ENCODE results near the gene RBM20.
"Not testable (repeated sequence)": the region's sequence is repeated elsewhere in the genome, so short reads cannot be mapped to it uniquely, and the experiment has no call there.

Gene RBM20

GRCh38 chr10:110648692-110649346, 4.7 kb downstream of the RBM20 start:
- DNase-seq (ENCODE audit: low read depth): peak; percentile 57

- DNase-seq (ENCODE audit: low read depth): no peak
These were observed 5.5 kb downstream of the RBM20 start for GRCh38 chr10:110649347-110650264.

- no peak for DNase-seq (ENCODE audit: low read depth)
These were observed 6.1 kb downstream of the RBM20 start for GRCh38 chr10:110650265-110650668.

GRCh38 chr10:110651044-110651958, 7.2 kb downstream of the RBM20 start:
- peak; percentile 96 for DNase-seq (ENCODE audit: low read depth)

- DNase-seq (ENCODE audit: low read depth): no peak
These were observed 8.5 kb downstream of the RBM20 start for GRCh38 chr10:110652475-110653118.

- DNase-seq (ENCODE audit: low read depth): no peak
These were observed 11.2 kb downstream of the RBM20 start for GRCh38 chr10:110655320-110655719.

DNA sequence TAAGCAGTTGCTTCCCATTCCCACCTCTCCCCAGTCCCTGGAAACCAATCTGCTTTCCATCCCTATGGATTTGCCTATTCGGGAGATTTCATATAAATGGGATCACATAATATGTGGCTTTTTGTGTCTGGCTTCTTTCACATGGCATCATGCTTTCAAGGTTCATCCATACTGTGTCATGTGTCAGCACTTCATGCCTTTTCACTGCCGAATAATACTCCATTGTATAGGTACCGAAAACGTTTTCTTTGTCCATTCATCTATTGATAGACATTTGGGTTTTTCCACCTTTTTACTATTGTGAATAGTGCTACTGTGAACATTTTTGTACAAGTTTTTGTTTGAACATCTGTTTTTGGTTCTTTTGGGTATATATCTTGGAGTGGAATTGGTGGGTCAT, 12.5 kb downstream of the RBM20 start:
- no peak for DNase-seq (ENCODE audit: low read depth)

DNA sequence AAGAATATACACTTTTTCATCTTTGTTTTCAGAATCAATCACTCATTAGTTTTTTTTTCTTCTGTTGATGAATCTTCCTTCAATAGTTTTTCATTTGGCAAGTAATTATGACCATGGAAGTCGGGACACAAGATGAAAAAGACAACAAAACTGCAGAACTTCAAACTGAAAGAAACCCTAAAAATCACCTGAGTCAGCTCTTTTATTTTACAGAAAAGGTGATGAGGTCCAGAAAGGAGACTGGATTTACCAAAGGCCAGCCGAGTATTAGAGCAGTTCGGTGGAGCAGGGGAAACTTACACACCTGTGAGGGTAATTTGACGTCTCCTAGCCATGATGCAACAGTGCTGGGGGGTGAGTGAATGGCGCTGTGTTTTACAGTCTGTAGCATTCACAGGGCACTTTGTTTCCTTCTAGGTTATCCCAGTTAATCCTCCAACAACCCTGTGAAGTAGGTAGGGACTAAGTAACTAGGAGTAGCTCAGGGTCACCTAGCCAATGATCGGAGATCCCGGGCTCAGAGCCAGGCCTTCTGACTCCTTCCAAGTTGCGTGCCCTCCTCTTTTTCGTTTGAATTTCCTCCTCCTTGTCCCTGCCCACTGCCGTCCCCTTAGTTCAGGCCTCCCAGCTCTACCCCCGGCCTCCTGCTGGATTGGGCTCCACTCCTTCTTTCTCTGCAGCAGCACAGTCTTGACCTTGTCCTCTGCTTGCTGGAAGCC, 14.0 kb downstream of the RBM20 start:
- no peak for DNase-seq (ENCODE audit: low read depth)

DNA sequence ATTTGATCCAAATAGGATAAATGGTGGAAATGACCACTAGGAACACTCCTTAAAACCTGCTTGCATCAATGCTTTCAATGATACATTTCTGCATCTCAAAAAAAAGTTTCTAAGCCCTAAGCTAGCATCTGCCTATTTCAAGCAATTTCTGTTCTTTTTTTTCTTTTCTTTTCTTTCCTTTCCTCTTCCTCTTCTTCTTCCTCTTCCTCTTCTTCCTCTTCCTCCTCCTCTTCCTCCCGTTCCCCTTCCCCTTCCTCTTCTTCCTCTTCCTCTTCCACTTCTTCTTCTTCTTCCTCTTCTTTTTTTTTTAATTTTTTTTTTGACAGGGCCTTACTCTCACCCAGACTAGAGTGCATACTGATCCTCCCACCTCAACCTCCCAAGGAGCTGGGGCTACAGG, 15.4 kb downstream of the RBM20 start:
- DNase-seq (ENCODE audit: low read depth): no peak

- not testable (repeated sequence) for DNase-seq (ENCODE audit: low read depth)
These were observed 16.2 kb downstream of the RBM20 start for GRCh38 chr10:110660289-110660688.

GRCh38 chr10:110661292-110661691, 17.2 kb downstream of the RBM20 start:
- DNase-seq (ENCODE audit: low read depth): no peak

DNA sequence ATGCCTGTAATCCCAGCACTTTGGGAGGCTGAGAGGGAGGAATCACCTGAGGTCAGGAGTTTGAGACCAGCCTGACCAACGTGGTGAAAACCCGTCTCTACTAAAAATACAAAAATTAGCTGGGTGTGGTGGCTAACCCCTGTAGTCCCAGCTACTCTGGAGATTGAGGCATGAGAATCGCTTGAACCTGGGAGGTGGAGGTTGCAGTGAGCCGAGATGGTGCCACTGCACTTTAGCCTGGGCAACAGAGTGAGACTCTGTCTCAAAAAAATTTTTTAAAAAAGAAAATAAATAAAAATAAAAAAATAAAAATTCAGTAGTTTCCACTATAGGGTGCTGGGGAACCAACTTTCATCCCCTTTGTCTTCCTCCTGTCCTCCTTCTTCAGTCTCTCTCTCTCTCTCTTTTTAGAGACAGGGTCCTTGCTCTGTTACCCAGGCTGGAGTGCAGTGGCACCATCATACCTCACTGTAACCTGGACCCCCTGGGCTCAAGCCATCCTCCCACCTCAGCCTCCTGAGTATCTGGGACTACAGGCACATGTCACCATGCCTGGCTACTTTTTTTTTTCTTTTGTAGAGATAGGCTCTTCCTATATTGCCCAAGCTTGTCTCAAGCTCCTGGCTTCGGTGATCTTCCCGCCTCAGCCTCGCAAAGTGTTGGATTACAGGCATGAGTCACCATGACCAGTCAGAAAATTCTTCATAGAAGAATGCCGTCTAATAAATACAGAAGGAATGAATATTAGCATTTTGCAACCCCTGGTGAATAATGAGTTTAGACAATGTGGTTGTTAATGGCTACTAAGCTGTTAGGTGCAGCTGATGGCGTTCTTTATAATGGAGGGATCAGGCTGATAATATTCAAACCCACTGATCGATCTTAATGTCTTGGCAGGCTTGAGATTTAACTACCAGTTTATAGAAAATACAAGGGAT, 20.6 kb downstream of the RBM20 start:
- peak; percentile 95 for DNase-seq (ENCODE audit: low read depth)

GRCh38 chr10:110666259-110666658, 22.1 kb downstream of the RBM20 start:
- DNase-seq (ENCODE audit: low read depth): not testable (repeated sequence)

DNA sequence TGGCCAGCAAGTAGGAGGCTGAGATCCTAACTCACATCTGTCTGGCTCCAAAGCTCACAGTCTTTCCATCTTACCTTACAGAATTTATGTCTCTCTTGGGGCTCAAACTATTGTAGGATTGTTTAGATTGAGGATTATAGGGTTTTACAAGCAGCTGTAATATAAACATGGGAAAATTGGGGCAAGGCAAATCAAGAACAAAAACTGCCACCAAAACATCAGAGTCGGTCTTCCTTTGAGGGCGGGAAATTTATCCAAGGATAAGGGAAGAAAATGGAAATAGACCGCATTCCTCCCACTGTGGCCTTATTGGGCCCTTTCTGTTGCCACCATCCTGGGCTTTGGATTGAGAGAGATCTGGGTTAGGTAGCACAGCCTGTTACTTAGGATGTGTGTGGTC, 22.5 kb downstream of the RBM20 start:
- DNase-seq (ENCODE audit: low read depth): no peak

- no peak for DNase-seq (ENCODE audit: low read depth)
These were observed 23.6 kb downstream of the RBM20 start for GRCh38 chr10:110667620-110668343.

GRCh38 chr10:110668443-110668842, 24.3 kb downstream of the RBM20 start:
- DNase-seq (ENCODE audit: low read depth): no peak

DNA sequence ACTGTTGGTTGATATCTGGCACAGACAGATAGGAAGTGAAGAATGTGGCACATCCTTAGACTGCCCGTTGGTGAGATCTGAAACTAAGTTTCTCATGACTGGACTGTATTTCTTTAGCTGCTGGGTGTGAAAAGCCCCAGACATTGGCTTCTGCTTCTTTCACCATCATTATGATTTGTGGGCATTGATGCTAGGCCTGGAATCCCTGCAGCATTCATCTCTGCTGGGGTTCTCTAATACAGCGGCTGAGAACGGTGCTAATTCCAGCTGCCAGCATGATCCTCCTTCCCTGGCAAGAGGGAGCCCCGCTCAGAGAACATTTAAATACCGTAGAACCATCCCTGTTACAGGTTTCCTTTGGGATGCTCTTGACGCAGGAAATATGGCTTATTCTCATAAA, 26.2 kb downstream of the RBM20 start:
- DNase-seq (ENCODE audit: low read depth): no peak

GRCh38 chr10:110671788-110672579, 27.8 kb downstream of the RBM20 start:
- DNase-seq (ENCODE audit: low read depth): peak; percentile 88

- no peak for DNase-seq (ENCODE audit: low read depth)
These were observed 28.4 kb downstream of the RBM20 start for GRCh38 chr10:110672580-110672919.

All from ELR (cell line).